ENCODE measurements around the gene BICD2.

Gene BICD2

GRCh38 chr9:92664394-92665152 lies 100.1 kb downstream of the BICD2 start:
- no peak for DNase-seq

DNA sequence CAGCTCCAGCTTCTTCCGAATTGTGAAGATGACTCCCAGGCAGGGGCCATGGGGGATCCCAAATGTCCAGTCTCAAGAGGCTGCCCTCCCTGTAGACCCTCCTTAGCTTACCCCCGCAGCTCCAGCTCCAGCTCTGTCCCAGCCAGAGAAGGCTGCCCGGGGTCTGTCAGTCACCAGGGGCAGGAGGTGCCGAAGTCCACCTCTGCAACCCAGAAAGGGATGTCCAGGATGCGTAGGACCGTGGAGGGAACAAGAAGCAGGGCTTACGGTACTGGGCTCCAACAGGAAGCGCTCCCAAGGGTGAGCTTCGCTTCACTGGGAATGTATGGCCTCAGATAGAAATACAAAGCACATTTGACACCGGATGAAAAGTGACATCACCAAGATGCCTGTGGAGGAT lies 100.7 kb downstream of the BICD2 start:
- DNase-seq = no peak

- DNase-seq = no peak
Measured at GRCh38 chr9:92663126-92663525, 101.5 kb downstream of the BICD2 start.

DNA sequence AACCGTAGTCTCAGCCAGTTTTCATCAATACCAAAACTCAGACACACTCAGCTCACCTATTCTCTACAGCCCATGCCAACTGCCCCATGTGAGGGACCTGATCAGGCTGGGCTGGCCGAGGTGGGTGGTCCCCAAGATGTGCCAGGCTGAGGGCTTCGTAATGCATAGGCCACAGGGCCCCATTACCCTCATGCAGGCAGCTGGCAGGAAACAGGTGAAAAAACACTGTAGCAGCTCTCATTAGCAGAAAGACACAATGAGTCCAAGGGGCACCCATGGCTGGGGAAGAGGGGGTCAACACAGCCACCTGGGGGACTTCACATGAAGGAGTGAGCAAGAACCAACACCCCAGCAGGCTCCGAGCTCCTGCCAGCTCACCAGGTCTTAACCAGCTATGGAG lies 102.9 kb downstream of the BICD2 start:
- DNase-seq = no peak
